ENCODE results near the gene TVP23A. TPM values are rescaled to one million over a fixed set of nuclear protein-coding genes. Genes with fewer than 3 reads are reported as not detected.

Gene TVP23A
- polyA plus RNA-seq, 1 of the 3 experiments (the other 2 are of a cell fraction) = 0.35 TPM

DNA sequence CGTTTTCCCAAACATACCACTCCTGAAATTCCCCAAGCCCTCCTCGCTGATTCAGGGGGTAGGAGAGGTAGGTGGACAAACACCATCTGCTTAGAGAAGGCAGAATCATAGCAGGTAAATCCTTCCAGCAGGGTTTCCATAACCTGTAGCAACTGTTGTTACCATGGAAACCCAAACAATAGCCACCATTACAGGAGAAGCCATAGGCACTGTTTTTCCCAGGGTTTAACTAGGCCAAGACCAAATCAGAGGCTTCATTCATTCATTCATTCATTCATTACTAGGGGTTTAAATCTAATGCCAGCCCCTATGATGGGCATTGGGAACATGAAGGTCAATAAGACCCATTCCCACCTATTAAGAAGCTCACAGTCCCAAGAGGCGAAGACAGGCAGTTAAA lies 32.9 kb upstream of the TVP23A start:
- Histone ChIP-seq H3K4me2 (no peak overlapping the region), H3K9me2 (no peaks in the 10 kb centered on the region), H3K79me2 (ENCODE audit: insufficient read depth) (no peaks in the 10 kb centered on the region), H3K4me1 (ENCODE audit: control insufficient read depth in 1 of 2, insufficient read depth in 2 of 2, low read depth in 1 of 2, low read length in 1 of 2) (no peaks in the 10 kb centered on the region), H3F3A (replicated peaks; ENCODE audit: insufficient read depth) (no peaks in the 10 kb centered on the region), H2AFZ (ENCODE audit: low read depth) (no peak overlapping the region), H4K20me1 (ENCODE audit: insufficient read depth) (no peaks in the 10 kb centered on the region), H3K9ac (no peak overlapping the region), H3K4me3 (ENCODE audit: low read depth in 2 of 2, low read length in 1 of 2) (no peak overlapping the region), H3K27me3 (ENCODE audit: insufficient read depth) (peaks cover 14% of the 10 kb centered on the region; the same call in 1 of the 2 replicates), H3K27ac (ENCODE audit: low read depth in 2 of 2, low read length in 1 of 2) (no peak overlapping the region), H3K36me3 (replicated peaks in 1 of 2; ENCODE audit: control insufficient read depth in 1 of 2, insufficient read depth in 2 of 2, low read length in 1 of 2) (no peaks in the 10 kb centered on the region), H3K9me3 (no peaks in the 10 kb centered on the region)
- ChIA-PET POLR2A (no interaction called here), CTCF (no interaction called here)
- DNase-seq = no peak
- TF ChIP-seq, protein P1, sequence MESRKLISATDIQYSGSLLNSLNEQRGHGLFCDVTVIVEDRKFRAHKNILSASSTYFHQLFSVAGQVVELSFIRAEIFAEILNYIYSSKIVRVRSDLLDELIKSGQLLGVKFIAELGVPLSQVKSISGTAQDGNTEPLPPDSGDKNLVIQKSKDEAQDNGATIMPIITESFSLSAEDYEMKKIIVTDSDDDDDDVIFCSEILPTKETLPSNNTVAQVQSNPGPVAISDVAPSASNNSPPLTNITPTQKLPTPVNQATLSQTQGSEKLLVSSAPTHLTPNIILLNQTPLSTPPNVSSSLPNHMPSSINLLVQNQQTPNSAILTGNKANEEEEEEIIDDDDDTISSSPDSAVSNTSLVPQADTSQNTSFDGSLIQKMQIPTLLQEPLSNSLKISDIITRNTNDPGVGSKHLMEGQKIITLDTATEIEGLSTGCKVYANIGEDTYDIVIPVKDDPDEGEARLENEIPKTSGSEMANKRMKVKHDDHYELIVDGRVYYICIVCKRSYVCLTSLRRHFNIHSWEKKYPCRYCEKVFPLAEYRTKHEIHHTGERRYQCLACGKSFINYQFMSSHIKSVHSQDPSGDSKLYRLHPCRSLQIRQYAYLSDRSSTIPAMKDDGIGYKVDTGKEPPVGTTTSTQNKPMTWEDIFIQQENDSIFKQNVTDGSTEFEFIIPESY (IDR thresholded peaks at IDR 0.05; ENCODE audit: borderline replicate concordance, low read depth) = no peak
- no peak for TF ChIP-seq GABPA (IDR thresholded peaks at IDR 0.05; ENCODE audit: low read depth)
- WGBS (ENCODE audit: low lambda C conversion rate) = 71% methylated on average over 3 of the region's 3 CpGs

DNA sequence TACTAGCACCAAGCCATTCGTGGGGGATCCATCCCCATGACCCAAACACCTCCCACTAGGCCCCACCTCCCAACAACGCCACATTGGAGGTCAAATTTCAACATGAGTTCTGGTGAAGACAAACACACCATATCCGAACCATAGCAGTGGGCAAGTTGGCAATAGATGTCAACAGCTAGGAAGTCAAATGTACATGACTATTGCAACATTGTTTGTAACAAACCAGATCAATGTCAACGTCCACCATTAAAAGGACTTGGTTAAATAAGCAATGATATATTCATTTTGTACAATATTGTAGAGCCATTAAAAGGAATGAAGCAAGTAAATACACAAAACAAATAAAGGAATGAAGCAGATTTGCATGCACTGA lies 31.9 kb upstream of the TVP23A start:
- H3F3A ChIP-seq (replicated peaks; ENCODE audit: insufficient read depth) = no peaks in the 10 kb centered on the region
- H3K27me3 ChIP-seq (ENCODE audit: insufficient read depth) = peaks cover 22% of the 10 kb centered on the region; the same call in 1 of the 2 replicates
- H3K4me2 ChIP-seq = no peak overlapping the region
- no peak overlapping the region for H3K9ac ChIP-seq
- H3K4me1 ChIP-seq (ENCODE audit: control insufficient read depth in 1 of 2, insufficient read depth in 2 of 2, low read depth in 1 of 2, low read length in 1 of 2) = no peaks in the 10 kb centered on the region
- H4K20me1 ChIP-seq (ENCODE audit: insufficient read depth) = no peaks in the 10 kb centered on the region
- ChIA-PET POLR2A (no interaction called here), CTCF (interaction anchor here (0.6 kb wide), 1 partner anchor 326 kb away, joined by 3 read pairs; no protein-coding TSS in a partner anchor)
- no peaks in the 10 kb centered on the region for H3K9me3 ChIP-seq
- H3K27ac ChIP-seq (ENCODE audit: low read depth in 2 of 2, low read length in 1 of 2) = no peak overlapping the region
- no peaks in the 10 kb centered on the region for H3K79me2 ChIP-seq (ENCODE audit: insufficient read depth)
- no peaks in the 10 kb centered on the region for H3K9me2 ChIP-seq
- TF ChIP-seq TEAD4 (IDR thresholded peaks at IDR 0.05; ENCODE audit: borderline replicate concordance, insufficient read depth) (no peak), MEF2A (IDR thresholded peaks at IDR 0.05; ENCODE audit: borderline replicate concordance, low read depth) (no peak), EZH2phosphoT487 (IDR thresholded peaks at IDR 0.05; ENCODE audit: borderline replicate concordance, low read depth) (no peak), SMC3 (IDR thresholded peaks at IDR 0.05; ENCODE audit: low read depth, low read length) (no peak), CHD2 (IDR thresholded peaks at IDR 0.05; ENCODE audit: low read length, partially characterized antibody) (no peak), RFX5 (IDR thresholded peaks at IDR 0.05; ENCODE audit: low read length) (no peak), POLR2AphosphoS5 (IDR thresholded peaks at IDR 0.05; ENCODE audit: low read depth, low read length) (no peak), ELF1 (IDR thresholded peaks at IDR 0.05) (no peak), RXRA (IDR thresholded peaks at IDR 0.05; ENCODE audit: borderline replicate concordance, low read depth) (no peak), RCOR1 (IDR thresholded peaks at IDR 0.05; ENCODE audit: low read length) (no peak), SIN3A (IDR thresholded peaks at IDR 0.05; ENCODE audit: borderline replicate concordance, low read depth, low read length) (no peak), FOXM1 (IDR thresholded peaks at IDR 0.05; ENCODE audit: low read depth) (no peak)
- TF ChIP-seq, protein P2, sequence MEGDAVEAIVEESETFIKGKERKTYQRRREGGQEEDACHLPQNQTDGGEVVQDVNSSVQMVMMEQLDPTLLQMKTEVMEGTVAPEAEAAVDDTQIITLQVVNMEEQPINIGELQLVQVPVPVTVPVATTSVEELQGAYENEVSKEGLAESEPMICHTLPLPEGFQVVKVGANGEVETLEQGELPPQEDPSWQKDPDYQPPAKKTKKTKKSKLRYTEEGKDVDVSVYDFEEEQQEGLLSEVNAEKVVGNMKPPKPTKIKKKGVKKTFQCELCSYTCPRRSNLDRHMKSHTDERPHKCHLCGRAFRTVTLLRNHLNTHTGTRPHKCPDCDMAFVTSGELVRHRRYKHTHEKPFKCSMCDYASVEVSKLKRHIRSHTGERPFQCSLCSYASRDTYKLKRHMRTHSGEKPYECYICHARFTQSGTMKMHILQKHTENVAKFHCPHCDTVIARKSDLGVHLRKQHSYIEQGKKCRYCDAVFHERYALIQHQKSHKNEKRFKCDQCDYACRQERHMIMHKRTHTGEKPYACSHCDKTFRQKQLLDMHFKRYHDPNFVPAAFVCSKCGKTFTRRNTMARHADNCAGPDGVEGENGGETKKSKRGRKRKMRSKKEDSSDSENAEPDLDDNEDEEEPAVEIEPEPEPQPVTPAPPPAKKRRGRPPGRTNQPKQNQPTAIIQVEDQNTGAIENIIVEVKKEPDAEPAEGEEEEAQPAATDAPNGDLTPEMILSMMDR (IDR thresholded peaks at IDR 0.05) = no peak
- TF ChIP-seq, protein P1 (IDR thresholded peaks at IDR 0.05; ENCODE audit: borderline replicate concordance, low read depth) = no peak
- TF ChIP-seq, protein P3, sequence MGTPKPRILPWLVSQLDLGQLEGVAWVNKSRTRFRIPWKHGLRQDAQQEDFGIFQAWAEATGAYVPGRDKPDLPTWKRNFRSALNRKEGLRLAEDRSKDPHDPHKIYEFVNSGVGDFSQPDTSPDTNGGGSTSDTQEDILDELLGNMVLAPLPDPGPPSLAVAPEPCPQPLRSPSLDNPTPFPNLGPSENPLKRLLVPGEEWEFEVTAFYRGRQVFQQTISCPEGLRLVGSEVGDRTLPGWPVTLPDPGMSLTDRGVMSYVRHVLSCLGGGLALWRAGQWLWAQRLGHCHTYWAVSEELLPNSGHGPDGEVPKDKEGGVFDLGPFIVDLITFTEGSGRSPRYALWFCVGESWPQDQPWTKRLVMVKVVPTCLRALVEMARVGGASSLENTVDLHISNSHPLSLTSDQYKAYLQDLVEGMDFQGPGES (IDR thresholded peaks at IDR 0.05; ENCODE audit: low read depth, low read length) = no peak
- H3K36me3 ChIP-seq (replicated peaks in 1 of 2; ENCODE audit: control insufficient read depth in 1 of 2, insufficient read depth in 2 of 2, low read length in 1 of 2) = no peaks in the 10 kb centered on the region
- no peak for DNase-seq
- H3K4me3 ChIP-seq (ENCODE audit: low read depth in 2 of 2, low read length in 1 of 2) = no peak overlapping the region
- WGBS (ENCODE audit: low lambda C conversion rate) = 34% methylated on average over 4 of the region's 4 CpGs
- H2AFZ ChIP-seq (ENCODE audit: low read depth) = no peak overlapping the region
